Loucy (cell line): ENCODE results near the gene SYNGR2.

ENCODE experiments used
- CTCF ChIP-seq: fragments of 200-600 bp; sonication (generic); conservative IDR thresholded peaks from 2 replicates; pipeline ENCODE4 v1.5.1; 2014; ENCODE audit warnings: mild to moderate bottlenecking, antibody characterized with exemption, low read length
- EZH2phosphoT487 ChIP-seq: fragments of 200-600 bp; IDR thresholded peaks from 2 replicates; pipeline ENCODE4 v1.6.1; 2018; ENCODE audit warnings: antibody characterized with exemption, mild to moderate bottlenecking, moderate library complexity, borderline replicate concordance

DNA sequence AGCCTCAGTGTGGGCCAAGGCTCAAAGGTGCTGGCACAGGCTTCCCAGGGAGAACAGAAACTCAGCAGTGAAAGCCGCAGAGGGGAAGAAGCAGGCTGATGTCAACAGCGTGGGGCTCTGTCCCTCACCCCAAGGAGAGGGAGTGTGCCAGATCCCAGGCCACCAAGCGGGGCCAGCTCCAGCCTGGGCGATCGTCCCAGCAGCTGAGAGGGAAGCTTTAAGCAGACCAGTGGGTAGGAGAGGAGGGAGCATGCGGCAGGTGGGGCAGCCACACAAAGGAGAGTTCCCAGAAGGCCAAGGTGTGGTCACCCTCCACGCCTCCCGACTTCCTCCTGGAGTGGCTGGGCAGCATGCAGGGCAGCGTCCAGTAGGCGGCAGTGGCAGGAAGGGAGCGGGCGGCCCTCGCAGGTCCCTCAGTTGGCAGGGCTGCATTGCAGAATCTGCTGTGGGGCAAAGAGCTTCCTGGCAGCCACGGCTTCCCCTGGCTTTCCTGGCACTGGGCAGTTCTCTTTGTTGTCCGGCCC is 6.0 kb downstream of the SYNGR2 start:
- TF ChIP-seq CTCF (no peak), EZH2phosphoT487 (no peak)
